CD4-positive, alpha-beta T cell treated with Interleukin-15 for 1 hour (primary cell): Measurements from ENCODE around the gene SMG1.
A peak's percentile ranks its signal among the peaks of the same experiment; 100 is the strongest.
"Not testable (repeated sequence)": the region's sequence is repeated elsewhere in the genome, so short reads cannot be mapped to it uniquely, and the experiment has no call there.

Source experiments
- DNase-seq: peaks from one replicate; pipeline ENCODE4 v3.0.0-alpha.2; 2020

SMG1 gene

DNA sequence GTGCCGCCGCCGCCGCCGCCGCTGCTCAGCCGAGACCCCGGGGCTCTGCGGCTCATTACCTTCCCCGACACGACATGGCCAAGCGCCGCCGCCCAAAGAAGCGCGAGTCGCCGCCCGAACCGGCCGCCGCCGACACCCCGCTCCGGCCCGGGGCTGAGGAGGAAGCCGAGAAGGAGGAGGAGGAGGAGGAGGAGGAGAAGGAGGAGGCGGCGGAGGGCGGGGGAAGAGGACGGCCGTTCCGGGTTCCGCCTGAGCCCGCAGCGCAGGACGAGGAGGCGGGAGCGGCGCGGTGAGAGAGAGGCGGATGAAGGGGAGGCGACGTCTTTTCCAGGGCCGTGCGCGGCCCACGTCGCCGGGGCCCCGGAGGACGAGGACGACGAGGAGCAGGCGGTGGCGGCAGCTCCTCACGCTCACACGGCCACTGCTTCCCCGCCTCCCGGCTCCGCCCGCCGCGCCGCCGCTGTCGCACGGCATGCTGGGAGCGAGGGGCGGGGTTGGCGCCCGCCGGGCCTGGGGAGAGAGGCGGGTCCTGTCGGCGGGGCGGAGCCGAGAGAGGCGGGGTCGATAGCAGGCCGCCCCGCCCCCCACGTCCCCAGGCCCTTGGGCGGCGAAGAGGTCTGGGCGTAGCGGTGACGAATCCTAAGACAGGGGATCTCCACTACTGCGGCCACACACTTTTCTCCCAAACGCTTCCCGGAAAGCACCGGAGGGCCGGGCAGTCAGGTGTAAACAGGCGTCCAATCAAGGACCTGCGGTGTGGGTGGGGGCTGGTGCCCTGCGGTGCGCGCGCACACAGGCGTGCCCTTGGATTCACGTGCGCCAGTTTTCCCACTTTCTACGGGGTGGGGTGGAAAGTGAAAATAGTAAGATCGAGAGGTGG lies at the start of gene SMG1:
TSS of gene SMG1 (minus strand) at position 423 of the 880 bp plus-strand sequence. CDS start at position 56, 367 bp downstream.
- peak; percentile 93 for DNase-seq

DNA sequence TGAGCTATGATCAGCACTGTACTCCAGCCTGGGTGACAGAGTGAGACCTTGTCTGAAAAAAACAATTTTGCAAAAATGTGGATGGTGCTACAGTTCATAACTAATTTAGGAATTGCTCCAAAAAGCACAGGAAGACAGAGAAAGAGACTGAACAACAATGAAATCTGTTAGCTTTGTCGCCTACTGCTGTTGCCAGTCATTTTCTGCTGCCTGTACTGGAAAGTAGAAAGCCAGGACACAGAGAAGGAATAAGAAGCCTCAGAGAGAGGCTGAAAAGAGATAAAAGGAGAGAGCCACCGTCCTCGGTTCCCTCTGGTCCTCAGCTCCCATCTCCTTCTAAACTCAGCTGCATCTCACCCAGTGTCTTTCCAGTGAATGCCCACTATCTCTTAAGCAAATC lies 48.9 kb upstream of the SMG1 start:
- no peak for DNase-seq

DNA sequence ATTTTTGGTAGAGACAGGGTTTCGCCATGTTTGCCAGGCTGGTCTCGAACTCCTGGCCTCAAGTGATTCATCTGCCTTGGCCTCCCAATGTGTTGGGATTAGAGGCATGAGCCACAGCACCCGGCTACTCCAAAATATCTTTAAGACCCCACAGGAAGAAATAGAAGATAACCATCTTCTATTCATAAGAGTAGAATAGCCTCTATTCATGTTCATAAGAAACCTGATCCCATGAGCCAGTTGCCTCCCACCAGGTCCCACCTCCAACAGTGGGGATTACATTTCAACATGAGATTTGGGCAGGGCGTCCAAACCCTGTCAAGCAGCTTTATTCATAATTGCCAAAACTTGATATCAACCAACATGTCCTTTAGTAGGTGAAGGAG lies 43.6 kb upstream of the SMG1 start:
- no peak for DNase-seq

DNA sequence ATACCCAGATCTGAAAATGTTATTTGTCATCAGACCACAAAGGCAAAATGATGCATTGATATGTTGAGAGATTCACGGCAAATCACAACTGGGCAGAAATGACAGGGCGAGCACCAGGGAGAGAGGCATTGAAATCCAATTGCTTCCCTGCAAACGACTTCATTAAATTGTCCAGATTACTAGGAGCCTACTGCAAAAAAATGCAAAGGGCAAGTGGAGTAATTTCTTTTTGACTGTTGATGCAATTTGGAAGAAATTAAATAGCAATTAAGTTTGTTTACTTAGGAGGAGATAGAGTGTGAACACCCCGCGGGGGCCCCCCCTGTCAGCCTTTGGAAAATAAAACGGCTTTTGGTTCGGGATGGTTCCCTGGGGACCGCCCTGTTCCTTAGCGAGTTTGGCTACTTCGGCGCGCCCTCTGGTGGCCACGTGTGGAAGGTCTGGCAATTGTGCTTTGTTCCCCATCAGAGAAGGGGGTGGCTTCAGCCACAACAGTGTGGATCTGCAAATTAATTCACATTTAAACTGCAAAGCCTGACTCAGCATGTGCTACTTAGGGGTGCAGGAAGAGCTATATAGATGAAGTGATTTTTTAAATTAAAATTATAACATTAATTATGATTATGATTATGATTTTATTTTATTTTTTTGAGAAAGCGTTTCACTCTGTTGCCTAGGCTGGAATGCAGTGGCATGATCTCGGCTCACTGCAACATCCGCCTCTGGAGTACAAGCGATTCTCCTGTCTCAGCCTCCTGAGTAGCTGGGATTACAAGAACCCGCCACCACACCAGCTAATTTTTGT lies 43.0 kb upstream of the SMG1 start:
- peak; percentile 61 for DNase-seq

DNA sequence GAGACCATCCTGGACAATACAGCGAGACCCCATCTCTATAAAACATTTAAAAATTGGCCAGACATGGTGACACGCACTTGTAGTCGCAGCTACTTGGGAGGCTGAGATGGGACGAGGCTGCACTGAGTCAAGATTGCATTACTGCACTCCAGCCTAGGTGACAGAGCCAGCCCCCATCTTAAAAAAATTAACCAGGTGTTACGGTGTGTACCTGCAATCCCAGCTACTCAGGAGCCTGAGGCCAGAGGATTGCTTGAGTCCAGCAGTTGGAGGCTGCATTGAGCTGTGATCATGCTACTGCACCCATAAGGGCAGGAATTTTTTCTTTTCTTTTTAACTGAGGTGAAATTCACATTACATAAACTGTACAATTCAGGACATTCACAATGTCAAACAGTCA lies 40.6 kb upstream of the SMG1 start:
- DNase-seq, result no peak

DNA sequence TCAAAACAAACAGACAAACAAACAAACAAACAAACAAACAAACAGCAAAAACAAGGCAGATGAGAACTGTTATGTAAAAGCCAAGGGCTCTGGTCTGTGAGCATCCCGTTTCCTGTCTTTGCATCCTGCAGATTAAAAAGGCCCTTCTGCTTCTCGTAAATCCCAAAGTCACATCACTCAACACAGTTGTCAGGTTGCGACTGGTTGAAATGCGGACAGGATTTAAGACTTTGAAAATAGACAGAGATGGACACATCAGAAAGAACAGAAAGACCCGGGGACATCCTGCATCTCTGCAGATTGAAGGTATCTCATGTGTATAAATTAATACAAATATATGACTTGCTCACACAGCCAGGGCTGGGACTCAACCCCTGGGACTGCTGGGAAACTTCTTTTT lies 39.3 kb upstream of the SMG1 start:
- no peak for DNase-seq

DNA sequence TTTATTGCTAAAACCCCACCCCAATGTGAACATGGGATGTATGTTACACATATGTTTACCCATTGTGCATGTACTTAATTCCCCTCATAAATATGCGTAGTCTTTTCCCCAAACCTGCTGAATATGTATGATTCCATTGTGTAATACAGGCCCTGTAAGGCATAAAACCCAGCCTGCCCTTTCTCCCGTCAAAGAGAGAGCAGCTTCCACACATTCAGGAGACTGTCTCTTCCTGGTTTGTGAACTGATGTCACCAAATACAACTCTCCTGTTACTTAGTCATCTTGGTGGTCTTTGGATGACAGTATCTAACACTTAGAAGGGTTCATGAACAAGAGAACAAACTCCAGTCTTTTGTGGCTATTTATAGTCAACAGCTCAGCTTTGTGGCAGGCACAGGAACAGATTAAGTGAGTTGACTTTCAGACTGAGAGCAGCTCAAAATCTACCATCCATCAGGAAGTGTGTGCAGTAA lies 32.9 kb upstream of the SMG1 start:
- DNase-seq, result no peak

DNA sequence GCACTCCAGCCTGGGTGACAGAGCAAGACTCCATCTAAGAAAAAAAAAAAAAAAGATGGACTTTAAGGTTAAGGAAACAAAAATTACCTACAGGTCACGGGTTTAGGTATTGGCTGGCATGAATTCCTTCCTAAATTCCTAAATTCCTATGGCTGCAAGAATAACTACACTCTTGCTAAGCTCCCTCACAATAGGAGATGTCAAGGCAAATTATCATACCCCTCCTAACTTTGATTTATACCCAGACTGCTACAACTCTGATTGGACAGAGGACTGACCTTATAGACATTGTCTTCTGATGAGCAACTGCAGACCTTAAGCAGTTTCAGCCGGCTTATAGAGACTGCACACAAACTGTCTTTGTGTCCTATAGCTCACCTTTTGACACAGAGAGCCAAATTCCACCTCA lies 32.4 kb upstream of the SMG1 start:
- no peak for DNase-seq

DNA sequence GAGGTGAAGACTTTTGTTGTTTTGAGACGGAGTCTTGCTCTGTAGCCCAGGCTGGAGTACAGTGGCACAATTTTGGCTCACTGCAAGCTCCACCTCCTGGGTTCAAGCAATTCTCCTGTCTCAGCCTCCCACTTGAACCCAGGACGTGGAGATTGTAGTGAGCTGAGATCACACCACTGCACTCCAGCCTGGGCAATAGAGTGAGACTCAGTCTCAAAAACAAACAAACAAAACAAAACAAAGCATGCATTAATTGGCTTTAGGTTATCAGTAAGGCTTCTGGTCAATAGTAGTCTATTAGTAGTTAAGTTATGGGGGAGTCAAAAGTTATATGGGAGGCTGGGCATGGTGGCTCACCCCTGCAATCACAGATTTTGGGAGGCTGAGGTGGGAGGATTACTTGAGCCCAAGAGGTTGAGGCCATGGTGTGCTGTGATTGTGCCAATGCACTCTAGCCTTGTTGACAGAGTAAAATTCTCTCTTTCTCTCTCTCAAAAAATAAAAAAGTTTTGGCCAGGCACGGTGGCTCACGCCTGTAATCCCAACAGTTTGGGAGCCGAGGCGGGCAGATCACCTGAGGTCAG lies 30.5 kb upstream of the SMG1 start:
- DNase-seq, result not testable (repeated sequence)

DNA sequence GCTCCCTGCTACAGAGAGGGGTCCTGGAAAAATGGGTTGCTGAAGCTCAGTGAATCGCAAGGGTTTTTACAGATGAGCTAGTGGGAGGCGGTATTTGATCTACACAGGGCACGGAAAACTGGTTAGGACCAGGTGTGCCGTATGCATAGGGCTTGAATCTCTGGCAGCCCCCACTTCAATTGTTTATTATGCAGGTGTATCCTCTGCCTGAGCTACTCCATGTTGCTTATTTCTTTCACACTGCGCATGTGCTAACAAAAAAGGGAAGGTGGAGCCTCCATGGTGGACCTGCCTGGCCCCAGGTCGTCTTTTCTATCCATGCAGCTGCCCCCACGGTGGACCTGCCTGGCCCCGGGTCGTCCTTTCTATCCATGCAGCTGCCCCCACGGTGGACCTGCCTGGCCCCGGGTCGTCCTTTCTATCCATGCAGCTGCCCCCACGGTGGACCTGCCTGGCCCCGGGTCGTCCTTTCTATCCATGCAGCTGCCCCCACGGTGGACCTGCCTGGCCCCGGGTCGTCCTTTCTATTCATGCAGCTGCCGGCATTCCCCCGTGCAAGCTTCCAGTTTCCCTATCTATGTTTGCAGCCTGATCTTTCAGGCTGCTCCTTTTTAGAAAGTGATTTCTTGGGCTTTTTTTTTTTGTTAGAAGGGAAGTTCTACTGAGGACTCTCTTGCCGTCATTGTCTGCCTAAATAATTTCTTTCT lies 29.8 kb upstream of the SMG1 start:
- peak; percentile 19 for DNase-seq

DNA sequence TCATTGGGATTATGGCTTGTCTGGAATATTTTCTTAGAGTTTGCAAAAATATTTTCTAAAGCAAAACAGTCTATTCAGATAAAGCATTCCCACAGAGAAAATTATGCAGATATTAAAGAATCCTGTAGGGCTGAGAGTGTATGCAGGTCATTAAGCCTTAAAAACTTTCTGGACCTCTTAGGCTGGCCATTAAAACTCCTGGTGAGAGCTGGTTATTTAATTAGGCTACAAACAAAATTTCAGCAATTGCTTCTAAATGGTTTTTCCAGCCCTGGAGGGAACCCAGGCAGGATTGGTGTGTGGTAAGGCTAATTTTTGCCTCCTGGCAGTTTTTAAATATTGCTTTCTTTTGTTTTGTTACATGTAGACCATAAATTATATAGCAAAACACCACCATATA lies 27.3 kb upstream of the SMG1 start:
- DNase-seq, result no peak

DNA sequence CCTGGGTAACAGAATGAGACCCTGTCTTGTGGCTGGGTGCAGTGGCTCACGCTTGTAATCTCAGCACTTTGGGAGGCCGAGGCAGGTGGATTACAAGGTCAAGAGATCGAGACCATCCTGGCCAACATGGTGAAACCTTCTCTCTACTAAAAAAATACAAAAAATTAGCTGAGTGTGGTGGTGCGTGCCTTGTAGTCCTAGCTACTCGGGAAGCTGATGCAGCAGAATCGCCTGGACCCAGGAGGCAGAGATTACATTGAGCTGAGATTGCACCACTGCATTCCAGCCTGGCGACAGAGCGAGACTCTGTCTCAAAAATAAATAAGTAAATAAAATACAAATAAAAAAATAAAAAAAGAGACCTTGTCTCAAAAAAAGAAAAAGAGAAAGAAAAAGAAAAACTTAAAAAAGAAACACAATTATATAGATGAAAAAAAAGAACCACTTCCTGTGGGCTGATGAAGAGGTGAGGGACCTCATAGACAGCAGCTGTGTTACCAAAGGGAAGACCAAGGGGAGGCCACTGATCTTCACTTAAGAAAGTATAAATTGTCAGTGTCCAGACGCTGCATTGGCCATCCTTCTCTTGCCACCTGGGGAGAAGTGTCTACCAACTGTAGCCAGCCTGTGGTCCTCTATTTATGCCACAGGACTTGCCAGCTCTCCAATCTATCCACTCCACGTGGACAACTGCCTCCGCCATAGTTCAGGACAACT lies 24.4 kb upstream of the SMG1 start:
- no peak for DNase-seq

DNA sequence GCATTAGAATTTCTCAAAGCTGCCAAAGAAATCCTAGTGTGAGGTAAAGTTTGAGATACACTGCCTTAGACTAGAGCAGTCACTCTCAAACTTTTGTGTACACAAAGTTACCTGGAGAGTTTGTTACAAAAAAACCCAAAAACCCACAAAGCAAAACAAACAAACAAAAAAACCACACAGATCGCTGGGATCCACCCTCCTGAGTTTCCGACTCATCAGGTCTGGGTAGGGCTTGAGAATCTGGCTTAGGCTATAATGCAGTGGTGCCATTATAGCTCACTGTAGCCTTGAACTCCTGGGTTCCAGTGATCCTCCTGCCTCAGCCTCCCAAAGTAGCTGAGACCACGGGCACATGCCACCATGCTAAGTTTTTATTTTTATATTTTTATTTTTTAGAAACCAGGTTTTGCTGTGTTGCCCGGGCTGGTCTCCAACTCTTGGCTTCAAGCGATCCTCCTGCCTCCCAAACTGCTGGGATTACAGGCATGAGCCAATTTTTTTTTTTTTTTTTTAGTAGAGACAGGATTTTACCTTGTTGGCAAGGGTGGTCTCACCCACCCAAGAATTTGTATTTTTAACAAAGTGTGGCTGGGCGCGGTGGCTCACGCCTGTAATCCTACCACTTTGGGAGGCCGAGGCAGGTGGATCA lies 22.3 kb upstream of the SMG1 start:
- no peak for DNase-seq

DNA sequence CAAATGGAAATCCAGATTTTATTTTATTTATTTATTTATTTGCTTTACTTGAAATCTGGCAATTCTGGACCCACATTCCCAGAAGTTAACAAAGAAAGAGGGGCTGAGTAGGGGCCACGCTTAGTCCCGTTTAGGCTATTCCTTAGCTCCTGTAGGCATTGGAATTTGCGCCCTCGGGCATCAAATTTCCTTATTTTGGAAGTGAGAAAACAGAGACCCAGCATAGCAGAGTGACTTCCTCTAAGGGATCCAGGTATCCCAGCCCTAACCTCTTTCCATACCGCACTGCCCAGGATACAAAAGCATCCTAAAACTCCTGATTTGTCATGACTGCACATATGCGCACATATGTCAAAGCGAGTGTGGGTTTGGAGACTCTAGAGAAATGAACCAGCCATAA lies 19.0 kb upstream of the SMG1 start:
- DNase-seq, result no peak

DNA sequence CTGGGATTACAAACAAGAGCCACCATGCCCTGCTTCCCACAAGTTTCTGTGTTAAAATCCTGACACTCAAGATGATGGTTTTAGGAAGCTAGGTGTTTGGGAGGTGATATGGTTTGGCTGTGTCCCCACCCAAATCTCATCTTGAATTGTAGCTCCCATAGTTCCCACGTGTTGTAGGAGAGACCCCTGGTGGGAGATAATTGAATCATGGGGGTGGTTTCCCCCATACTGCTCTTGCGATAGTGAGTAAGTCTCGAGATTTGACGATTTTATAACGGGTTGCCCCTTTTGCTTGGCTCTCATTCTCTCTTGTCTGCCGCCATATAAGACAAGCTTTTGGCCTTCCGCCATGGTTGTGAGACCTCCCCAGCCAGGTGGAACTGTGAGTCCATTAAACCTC lies 17.2 kb upstream of the SMG1 start:
- DNase-seq, result no peak

DNA sequence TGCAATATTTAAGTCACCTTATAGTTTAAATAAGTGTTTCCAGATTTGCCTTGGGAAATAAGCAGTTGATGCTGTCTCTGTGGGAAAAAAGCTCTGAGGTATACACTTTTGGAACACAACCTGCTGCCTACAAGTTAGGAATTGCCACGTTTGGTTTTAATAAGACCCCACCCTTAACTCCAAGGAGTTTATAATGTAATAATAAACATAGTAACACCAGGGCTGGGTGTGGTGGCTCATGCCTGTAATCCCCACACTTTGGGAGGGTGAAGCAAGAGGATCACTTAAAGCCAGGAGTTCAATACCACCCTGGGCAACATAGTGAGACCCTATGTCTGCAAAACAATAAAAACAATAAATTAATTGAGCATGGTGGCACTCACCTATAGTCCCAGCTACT lies 15.9 kb upstream of the SMG1 start:
- no peak for DNase-seq

DNA sequence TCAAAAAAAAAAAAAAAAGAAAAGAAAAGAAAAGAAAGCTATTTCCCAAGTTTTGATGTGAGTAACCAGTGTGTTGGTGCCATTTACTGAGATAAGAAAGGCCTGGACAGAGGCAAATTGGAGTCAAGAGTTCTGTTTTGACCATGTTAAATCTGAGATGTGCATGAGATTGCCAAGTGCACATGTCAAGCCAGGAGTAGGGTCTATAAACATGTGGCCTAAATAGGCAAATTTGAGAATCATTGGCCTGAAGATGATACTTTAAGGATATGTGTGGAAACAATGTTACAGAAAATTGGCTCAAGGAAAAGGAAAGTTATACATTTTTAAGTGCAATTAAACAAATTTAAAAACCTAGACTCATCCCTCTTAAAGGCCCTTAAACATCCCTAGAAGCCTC lies 15.3 kb upstream of the SMG1 start:
- DNase-seq, result no peak

DNA sequence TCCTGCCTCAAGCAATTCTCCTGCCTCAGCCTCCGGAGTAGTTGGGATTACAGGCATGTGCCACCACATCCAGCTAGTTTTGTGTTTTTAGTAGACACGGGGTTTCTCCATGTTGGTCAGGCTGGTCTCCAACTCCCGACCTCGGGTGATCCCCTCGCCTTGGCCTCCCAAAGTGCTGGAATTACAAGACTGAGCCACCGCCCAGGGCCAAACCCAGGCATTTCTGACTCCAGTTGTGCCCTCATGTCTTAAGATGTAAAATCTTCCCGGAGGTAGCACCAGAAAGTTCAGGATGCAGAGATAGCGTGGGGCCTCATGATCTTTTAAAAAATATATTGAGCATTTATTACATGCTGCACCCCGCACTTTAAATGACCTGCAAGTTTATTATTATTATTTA lies 12.8 kb upstream of the SMG1 start:
- DNase-seq, result no peak

DNA sequence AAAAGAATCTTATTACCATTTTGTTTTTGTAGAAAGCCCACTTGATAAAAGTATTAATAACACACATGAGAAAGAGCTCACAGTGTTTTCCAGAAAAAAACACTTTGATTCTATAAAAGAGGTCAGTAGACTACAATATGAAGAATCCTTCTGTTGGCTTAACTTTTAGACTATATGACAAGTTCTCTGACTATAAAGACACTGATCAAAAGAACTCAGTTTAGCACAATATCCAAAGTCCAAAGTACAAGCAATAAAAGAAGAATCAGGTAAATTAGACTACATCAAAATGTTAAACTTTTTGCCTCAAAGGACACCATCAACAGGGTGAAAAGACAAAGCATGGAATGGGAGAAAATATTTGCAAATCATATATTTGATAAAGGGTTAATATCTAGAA lies 11.2 kb upstream of the SMG1 start:
- no peak for DNase-seq

DNA sequence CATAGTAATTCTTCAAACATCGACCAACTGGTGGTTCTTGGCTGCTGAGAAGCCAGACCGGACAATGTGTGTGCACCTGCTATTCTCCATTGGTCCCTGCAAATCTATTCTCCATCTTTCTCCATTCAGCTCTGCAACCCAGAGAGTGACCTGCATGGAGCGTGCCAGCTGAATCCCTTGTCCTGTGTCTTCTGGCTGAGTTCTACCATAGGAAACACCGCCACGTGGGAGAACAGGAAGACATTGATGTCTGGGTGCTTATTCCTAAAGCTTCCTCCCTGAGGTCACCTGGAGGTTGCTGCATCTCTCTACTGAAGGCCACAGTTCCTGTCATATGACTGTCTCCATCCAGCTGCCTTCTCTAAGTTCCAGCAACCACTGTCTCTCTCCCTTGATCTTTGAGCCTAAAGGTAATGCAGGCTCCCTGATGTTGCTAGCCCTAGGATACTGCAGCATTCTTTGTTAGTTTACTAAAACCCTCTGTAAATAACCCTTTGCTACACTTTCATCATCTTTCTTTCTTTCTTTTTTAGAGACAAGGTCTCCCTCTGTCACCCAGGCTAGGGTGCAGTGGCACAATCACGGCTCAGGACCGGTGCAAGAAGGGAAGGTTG lies 10.6 kb upstream of the SMG1 start:
- no peak for DNase-seq

DNA sequence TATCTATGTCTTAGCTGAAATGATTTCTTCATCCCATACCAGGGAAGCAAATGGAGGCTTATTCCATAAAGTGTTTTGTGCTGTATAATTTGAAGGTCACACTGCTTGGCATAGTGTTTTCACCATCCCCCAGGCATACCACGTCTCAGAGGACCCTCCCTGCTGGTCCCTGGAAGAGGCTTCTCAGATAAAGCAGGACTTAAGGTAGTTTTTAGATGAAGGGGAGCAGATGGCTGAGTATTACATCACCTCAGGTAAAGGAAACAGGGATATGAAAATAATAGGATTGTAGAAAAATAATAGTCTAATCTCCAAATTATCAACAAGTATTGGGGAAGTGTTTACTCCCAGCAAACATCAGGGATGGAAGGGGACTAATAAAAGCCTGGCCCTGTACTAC lies 7.3 kb upstream of the SMG1 start:
- DNase-seq, result no peak
